ENCODE data around the gene SSRP1.

Gene SSRP1

GRCh38 chr11:57331720-57332119 is 4.0 kb downstream of the SSRP1 start:
- no peak for DNase-seq (ENCODE audit: insufficient read length, low spot score)
- no peak for TF ChIP-seq POLR2A (IDR thresholded peaks at IDR 0.05; ENCODE audit: low read depth, low read length)

GRCh38 chr11:57330029-57330428 is 5.7 kb downstream of the SSRP1 start:
- DNase-seq (ENCODE audit: insufficient read length, low spot score) (no peak), FAIRE-seq (no peak)
- no peak for TF ChIP-seq TAF1 (IDR thresholded peaks at IDR 0.05; ENCODE audit: low read depth, low read length)
- TF ChIP-seq POU2F2 (IDR thresholded peaks at IDR 0.05; ENCODE audit: low read depth, low read length), result no peak
- no peak for TF ChIP-seq PAX5 (IDR thresholded peaks at IDR 0.05; ENCODE audit: insufficient read depth, low read length, severe bottlenecking)
- no peak for TF ChIP-seq POLR2AphosphoS5 (IDR thresholded peaks at IDR 0.05; ENCODE audit: low read depth, low read length)
- TF ChIP-seq POLR2A (IDR thresholded peaks at IDR 0.05; ENCODE audit: low read depth, low read length), result no peak
- TF ChIP-seq SPI1 (IDR thresholded peaks at IDR 0.05; ENCODE audit: low read depth, low read length), result no peak

More at GRCh38 chr11:57331720-57332119, 4.0 kb downstream of the SSRP1 start:
- no peak for FAIRE-seq

GRCh38 chr11:57327721-57328120 is 8.0 kb downstream of the SSRP1 start:
- no peak for TF ChIP-seq TAF1 (IDR thresholded peaks at IDR 0.05; ENCODE audit: low read depth, low read length)
- TF ChIP-seq SPI1 (IDR thresholded peaks at IDR 0.05; ENCODE audit: low read depth, low read length), result no peak
- no peak for TF ChIP-seq POLR2A (IDR thresholded peaks at IDR 0.05; ENCODE audit: low read depth, low read length)
- TF ChIP-seq POU2F2 (IDR thresholded peaks at IDR 0.05; ENCODE audit: low read depth, low read length), result no peak
- no peak for TF ChIP-seq PAX5 (IDR thresholded peaks at IDR 0.05; ENCODE audit: insufficient read depth, low read length, severe bottlenecking)
- DNase-seq (ENCODE audit: insufficient read length, low spot score) (no peak), FAIRE-seq (no peak)

GRCh38 chr11:57325735-57326048 is 10.0 kb downstream of the SSRP1 start:
- TF ChIP-seq POLR2AphosphoS5 (IDR thresholded peaks at IDR 0.05; ENCODE audit: low read depth, low read length) (no peak), SPI1 (IDR thresholded peaks at IDR 0.05; ENCODE audit: low read depth, low read length) (no peak), POU2F2 (IDR thresholded peaks at IDR 0.05; ENCODE audit: low read depth, low read length) (no peak), TAF1 (IDR thresholded peaks at IDR 0.05; ENCODE audit: low read depth, low read length) (no peak), POLR2A (IDR thresholded peaks at IDR 0.05; ENCODE audit: low read depth, low read length) (no peak), PAX5 (IDR thresholded peaks at IDR 0.05; ENCODE audit: insufficient read depth, low read length, severe bottlenecking) (no peak)
- no peak for DNase-seq (ENCODE audit: insufficient read length, low spot score)
- no peak for FAIRE-seq

- FAIRE-seq (peak; percentile 94), DNase-seq (ENCODE audit: insufficient read length, low spot score) (peak; percentile 89)
- TF ChIP-seq POLR2AphosphoS5 (IDR thresholded peaks at IDR 0.05; ENCODE audit: low read depth, low read length) (peak; percentile 78; the same call in 1 of the 2 replicates), SPI1 (IDR thresholded peaks at IDR 0.05; ENCODE audit: low read depth, low read length) (no peak), POU2F2 (IDR thresholded peaks at IDR 0.05; ENCODE audit: low read depth, low read length) (peak; percentile 100), PAX5 (IDR thresholded peaks at IDR 0.05; ENCODE audit: insufficient read depth, low read length, severe bottlenecking) (peak; percentile 14), TAF1 (IDR thresholded peaks at IDR 0.05; ENCODE audit: low read depth, low read length) (peak; percentile 88), POLR2A (IDR thresholded peaks at IDR 0.05; ENCODE audit: low read depth, low read length) (peak; percentile 80)
Observed at GRCh38 chr11:57324886-57325734, 10.6 kb downstream of the SSRP1 start, which contains the start of gene TNKS1BP1. TNKS1BP1 (minus strand) TSS chr11:57324952; CDS start chr11:57321885, 3,067 bp downstream.

GRCh38 chr11:57324154-57324885 is 11.4 kb downstream of the SSRP1 start:
- peak; percentile 70 for DNase-seq (ENCODE audit: insufficient read length, low spot score)
- no peak for FAIRE-seq
- TF ChIP-seq TAF1 (IDR thresholded peaks at IDR 0.05; ENCODE audit: low read depth, low read length), result no peak
- no peak for TF ChIP-seq POLR2A (IDR thresholded peaks at IDR 0.05; ENCODE audit: low read depth, low read length)
- TF ChIP-seq POU2F2 (IDR thresholded peaks at IDR 0.05; ENCODE audit: low read depth, low read length), result no peak
- no peak for TF ChIP-seq PAX5 (IDR thresholded peaks at IDR 0.05; ENCODE audit: insufficient read depth, low read length, severe bottlenecking)
- TF ChIP-seq POLR2AphosphoS5 (IDR thresholded peaks at IDR 0.05; ENCODE audit: low read depth, low read length), result no peak
- no peak for TF ChIP-seq SPI1 (IDR thresholded peaks at IDR 0.05; ENCODE audit: low read depth, low read length)

GRCh38 chr11:57323855-57324153 is 11.9 kb downstream of the SSRP1 start:
- DNase-seq (ENCODE audit: insufficient read length, low spot score), result no peak
- TF ChIP-seq SPI1 (IDR thresholded peaks at IDR 0.05; ENCODE audit: low read depth, low read length) (no peak), TAF1 (IDR thresholded peaks at IDR 0.05; ENCODE audit: low read depth, low read length) (no peak), POU2F2 (IDR thresholded peaks at IDR 0.05; ENCODE audit: low read depth, low read length) (no peak), POLR2A (IDR thresholded peaks at IDR 0.05; ENCODE audit: low read depth, low read length) (no peak), POLR2AphosphoS5 (IDR thresholded peaks at IDR 0.05; ENCODE audit: low read depth, low read length) (no peak), PAX5 (IDR thresholded peaks at IDR 0.05; ENCODE audit: insufficient read depth, low read length, severe bottlenecking) (no peak)
- no peak for FAIRE-seq

GRCh38 chr11:57323167-57323854 is 12.4 kb downstream of the SSRP1 start:
- FAIRE-seq (no peak), DNase-seq (ENCODE audit: insufficient read length, low spot score) (no peak)
- TF ChIP-seq SPI1 (IDR thresholded peaks at IDR 0.05; ENCODE audit: low read depth, low read length) (no peak), PAX5 (IDR thresholded peaks at IDR 0.05; ENCODE audit: insufficient read depth, low read length, severe bottlenecking) (no peak), POLR2A (IDR thresholded peaks at IDR 0.05; ENCODE audit: low read depth, low read length) (no peak), TAF1 (IDR thresholded peaks at IDR 0.05; ENCODE audit: low read depth, low read length) (no peak), POLR2AphosphoS5 (IDR thresholded peaks at IDR 0.05; ENCODE audit: low read depth, low read length) (no peak), POU2F2 (IDR thresholded peaks at IDR 0.05; ENCODE audit: low read depth, low read length) (no peak)

All from GM12891 (cell line).